Astrocyte of the spinal cord (primary cell): Measurements from ENCODE around the gene ARVCF.

Source experiments
- DNase-seq: peaks from one replicate; pipeline ENCODE4 v3.0.0; 2011; ENCODE audit warnings: low read depth, low spot score
- H3K4me3 ChIP-seq: 2 replicates; pipeline ENCODE4 v1.5.1; 2011; ENCODE audit warnings: low read depth, mild to moderate bottlenecking, low read length, moderate library complexity
- in situ Hi-C: cut with HindIII; loops from 2 replicates; pipeline ENCODE4 v1.10.0; 2017; ENCODE audit warnings: low sequenced_read_pairs
- TF ChIP-seq, protein P1 (sequence below): IDR thresholded peaks from 2 replicates; pipeline ENCODE4 v1.5.1; 2012; ENCODE audit warnings: low read depth, mild to moderate bottlenecking, low read length, inconsistent platforms

The ARVCF gene

GRCh38 chr22:20008221-20008995 is 8.2 kb downstream of the ARVCF start:
- TF ChIP-seq, protein P1, sequence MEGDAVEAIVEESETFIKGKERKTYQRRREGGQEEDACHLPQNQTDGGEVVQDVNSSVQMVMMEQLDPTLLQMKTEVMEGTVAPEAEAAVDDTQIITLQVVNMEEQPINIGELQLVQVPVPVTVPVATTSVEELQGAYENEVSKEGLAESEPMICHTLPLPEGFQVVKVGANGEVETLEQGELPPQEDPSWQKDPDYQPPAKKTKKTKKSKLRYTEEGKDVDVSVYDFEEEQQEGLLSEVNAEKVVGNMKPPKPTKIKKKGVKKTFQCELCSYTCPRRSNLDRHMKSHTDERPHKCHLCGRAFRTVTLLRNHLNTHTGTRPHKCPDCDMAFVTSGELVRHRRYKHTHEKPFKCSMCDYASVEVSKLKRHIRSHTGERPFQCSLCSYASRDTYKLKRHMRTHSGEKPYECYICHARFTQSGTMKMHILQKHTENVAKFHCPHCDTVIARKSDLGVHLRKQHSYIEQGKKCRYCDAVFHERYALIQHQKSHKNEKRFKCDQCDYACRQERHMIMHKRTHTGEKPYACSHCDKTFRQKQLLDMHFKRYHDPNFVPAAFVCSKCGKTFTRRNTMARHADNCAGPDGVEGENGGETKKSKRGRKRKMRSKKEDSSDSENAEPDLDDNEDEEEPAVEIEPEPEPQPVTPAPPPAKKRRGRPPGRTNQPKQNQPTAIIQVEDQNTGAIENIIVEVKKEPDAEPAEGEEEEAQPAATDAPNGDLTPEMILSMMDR, result no peak
- in situ Hi-C loops, result no loop called here
- DNase-seq, result no peak
- H3K4me3 ChIP-seq, result no peak overlapping the region

GRCh38 chr22:20004464-20004863 is 12.2 kb downstream of the ARVCF start:
- TF ChIP-seq, protein P1, result no peak
- no peak for DNase-seq
- in situ Hi-C loops, result no loop called here
- H3K4me3 ChIP-seq, result no peak overlapping the region

GRCh38 chr22:20003304-20003703 is 13.3 kb downstream of the ARVCF start:
- H3K4me3 ChIP-seq, result no peak overlapping the region
- DNase-seq, result no peak
- TF ChIP-seq, protein P1, result no peak
- in situ Hi-C loops, result no loop called here

GRCh38 chr22:20002636-20003035 is 14.0 kb downstream of the ARVCF start:
- no peak for DNase-seq
- H3K4me3 ChIP-seq, result no peak overlapping the region
- TF ChIP-seq, protein P1, result no peak
- in situ Hi-C loops, result no loop called here

GRCh38 chr22:20002128-20002527 is 14.5 kb downstream of the ARVCF start:
- TF ChIP-seq, protein P1, result no peak
- H3K4me3 ChIP-seq, result no peak overlapping the region
- DNase-seq, result no peak
- in situ Hi-C loops, result no loop called here

DNA sequence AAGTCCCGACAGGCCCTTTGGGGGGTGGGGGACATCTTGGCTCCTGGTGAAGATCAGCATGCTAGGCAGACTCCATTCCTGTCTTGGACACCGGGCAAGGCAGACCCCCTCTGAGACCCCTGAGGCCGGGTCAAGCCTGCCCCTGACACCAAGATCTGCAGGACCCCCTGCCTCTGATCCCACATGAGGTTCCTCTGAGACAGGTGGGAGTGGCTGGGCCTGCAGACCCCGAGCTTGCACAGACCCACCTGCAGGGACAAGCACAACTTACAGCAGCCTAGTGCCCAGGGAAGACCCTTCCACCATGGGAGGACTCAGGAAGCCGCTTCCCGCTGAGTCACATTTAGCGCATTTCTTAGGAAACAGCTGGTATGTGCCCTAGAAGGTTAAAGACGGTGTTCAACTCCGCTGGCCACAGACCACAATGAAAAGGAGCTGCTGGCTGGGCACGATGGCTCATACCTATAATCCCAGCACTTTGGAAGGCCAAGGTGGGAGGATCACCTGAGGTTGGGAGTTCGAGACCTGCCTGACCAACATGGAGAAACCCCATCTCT is 15.5 kb downstream of the ARVCF start:
- in situ Hi-C loops, result no loop called here
- TF ChIP-seq, protein P1, result no peak
- peak; percentile 58 for DNase-seq
- H3K4me3 ChIP-seq, result no peak overlapping the region
